Measurements from ENCODE around the gene ANKRD11.
A peak's percentile ranks its signal among the peaks of the same experiment; 100 is the strongest.

Gene ANKRD11

GRCh38 chr16:89490439-89491237 lies at the start of gene ANKRD11:
Gene ANKRD11, minus strand, starts transcription at chr16:89490561. Its CDS starts 173,542 bp downstream, at chr16:89317019.
- DNase-seq: peak; percentile 99 to 100

GRCh38 chr16:89538286-89538685 lies 47.9 kb upstream of the ANKRD11 start:
- DNase-seq: no peak

- no peak for DNase-seq
Measured at GRCh38 chr16:89537549-89537925, 47.2 kb upstream of the ANKRD11 start.

- no peak for DNase-seq
Measured at GRCh38 chr16:89536886-89537548, 46.7 kb upstream of the ANKRD11 start.

- DNase-seq: no peak
Measured at GRCh38 chr16:89536371-89536770, 46.0 kb upstream of the ANKRD11 start.

- no peak for DNase-seq
Measured at GRCh38 chr16:89534252-89534756, 43.9 kb upstream of the ANKRD11 start.

GRCh38 chr16:89531821-89532526 lies 41.6 kb upstream of the ANKRD11 start:
- DNase-seq: no peak

- DNase-seq: no peak
Measured at GRCh38 chr16:89530401-89531381, 40.3 kb upstream of the ANKRD11 start.

GRCh38 chr16:89529097-89529496 lies 38.7 kb upstream of the ANKRD11 start:
- DNase-seq: no peak

- DNase-seq: no peak
Measured at GRCh38 chr16:89525146-89525913, 35.0 kb upstream of the ANKRD11 start.

- no peak for DNase-seq
Measured at GRCh38 chr16:89523680-89524344, 33.5 kb upstream of the ANKRD11 start.

- peak; percentile 95 to 99 for DNase-seq
Measured at GRCh38 chr16:89522287-89522686, 31.9 kb upstream of the ANKRD11 start.

- no peak for DNase-seq
Measured at GRCh38 chr16:89519881-89520280, 29.5 kb upstream of the ANKRD11 start.

- no peak for DNase-seq
Measured at GRCh38 chr16:89517128-89517527, 26.8 kb upstream of the ANKRD11 start.

- DNase-seq: no peak
Measured at GRCh38 chr16:89512453-89512852, 22.1 kb upstream of the ANKRD11 start.

GRCh38 chr16:89511374-89511773 lies 21.0 kb upstream of the ANKRD11 start:
- DNase-seq: no peak

- DNase-seq: no peak
Measured at GRCh38 chr16:89510526-89510925, 20.2 kb upstream of the ANKRD11 start.

GRCh38 chr16:89507834-89508590 lies 17.7 kb upstream of the ANKRD11 start, which contains the start of gene SPG7:
Gene SPG7, plus strand, starts transcription at chr16:89508403. Its CDS starts 15 bp downstream, at chr16:89508418.
- peak; percentile 76 to 80 for DNase-seq

GRCh38 chr16:89507214-89507833 lies 17.0 kb upstream of the ANKRD11 start:
- DNase-seq: peak; percentile 26 to 40

Data from SHP77 (cell line).